CD4-positive, alpha-beta T cell treated with Interleukin-10 for 1 hour (primary cell): ENCODE measurements around the gene LCN10.

Experiments used
- DNase-seq: peaks from one replicate; pipeline ENCODE4 v3.0.0-alpha.2; 2020

Gene LCN10

GRCh38 chr9:136734837-136735496 is 7.8 kb downstream of the LCN10 start:
- no peak for DNase-seq

- no peak for DNase-seq
Measured at GRCh38 chr9:136733611-136734010, 9.1 kb downstream of the LCN10 start.

- DNase-seq, result no peak
Measured at GRCh38 chr9:136732444-136733178, 10.1 kb downstream of the LCN10 start.

- no peak for DNase-seq
Measured at GRCh38 chr9:136729926-136730325, 12.8 kb downstream of the LCN10 start.

GRCh38 chr9:136729144-136729543 is 13.6 kb downstream of the LCN10 start:
- DNase-seq, result no peak

- no peak for DNase-seq
Measured at GRCh38 chr9:136728548-136729123, 14.1 kb downstream of the LCN10 start.

GRCh38 chr9:136728080-136728547 is 14.6 kb downstream of the LCN10 start:
- peak; percentile 93 for DNase-seq

GRCh38 chr9:136726631-136727191 is 16.0 kb downstream of the LCN10 start:
- peak; percentile 64 for DNase-seq

- no peak for DNase-seq
Measured at GRCh38 chr9:136726118-136726517, 16.6 kb downstream of the LCN10 start.

GRCh38 chr9:136725612-136726011 is 17.1 kb downstream of the LCN10 start:
- no peak for DNase-seq

- no peak for DNase-seq
Measured at GRCh38 chr9:136724772-136725171, 18.0 kb downstream of the LCN10 start.

- DNase-seq, result no peak
Measured at GRCh38 chr9:136723989-136724388, 18.8 kb downstream of the LCN10 start.

- DNase-seq, result no peak
Measured at GRCh38 chr9:136723362-136723976, 19.3 kb downstream of the LCN10 start.

- no peak for DNase-seq
Measured at GRCh38 chr9:136722969-136723356, 19.8 kb downstream of the LCN10 start.

- no peak for DNase-seq
Measured at GRCh38 chr9:136722093-136722968, 20.4 kb downstream of the LCN10 start.

- DNase-seq, result no peak
Measured at GRCh38 chr9:136721339-136722092, 21.2 kb downstream of the LCN10 start.

GRCh38 chr9:136720898-136721338 is 21.8 kb downstream of the LCN10 start:
- no peak for DNase-seq

- no peak for DNase-seq
Measured at GRCh38 chr9:136720251-136720897, 22.4 kb downstream of the LCN10 start.

GRCh38 chr9:136719195-136719880 is 23.4 kb downstream of the LCN10 start:
- peak; percentile 34 for DNase-seq
